HG02938 (cell line): ENCODE measurements around the gene YJU2.
"Not testable (repeated sequence)": the region's sequence is repeated elsewhere in the genome, so short reads cannot be mapped to it uniquely, and the experiment has no call there.

Source experiments
- ATAC-seq: cut with Tn5 transposase; IDR thresholded peaks from one replicate; pipeline ENCODE4 v1.9.1; 2021; ENCODE audit warnings: mild to moderate bottlenecking, moderate library complexity; ENCODE audit not compliant: unreplicated experiment

Gene YJU2

GRCh38 chr19:4227771-4228170 lies 19.1 kb upstream of the YJU2 start:
- no peak for ATAC-seq

- ATAC-seq: no peak
Observed at GRCh38 chr19:4228765-4229178, 18.1 kb upstream of the YJU2 start.

- ATAC-seq: no peak
Observed at GRCh38 chr19:4229179-4229931, 17.5 kb upstream of the YJU2 start, which contains the start of gene EBI3. EBI3 (plus strand) TSS chr19:4229523; CDS start chr19:4229551, 28 bp downstream.

GRCh38 chr19:4230237-4230636 lies 16.6 kb upstream of the YJU2 start:
- not testable (repeated sequence) for ATAC-seq

- not testable (repeated sequence) for ATAC-seq
Observed at GRCh38 chr19:4231521-4231920, 15.4 kb upstream of the YJU2 start.

GRCh38 chr19:4232139-4232538 lies 14.7 kb upstream of the YJU2 start:
- ATAC-seq: not testable (repeated sequence)

GRCh38 chr19:4232614-4233281 lies 14.1 kb upstream of the YJU2 start:
- ATAC-seq: no peak

- no peak for ATAC-seq
Observed at GRCh38 chr19:4233282-4233853, 13.5 kb upstream of the YJU2 start.

GRCh38 chr19:4234142-4234861 lies 12.6 kb upstream of the YJU2 start:
- ATAC-seq: no peak

GRCh38 chr19:4234862-4235201 lies 12.0 kb upstream of the YJU2 start:
- no peak for ATAC-seq

- not testable (repeated sequence) for ATAC-seq
Observed at GRCh38 chr19:4237510-4237909, 9.4 kb upstream of the YJU2 start.

GRCh38 chr19:4238831-4239230 lies 8.0 kb upstream of the YJU2 start:
- ATAC-seq: no peak

GRCh38 chr19:4241824-4242430 lies 5.0 kb upstream of the YJU2 start:
- no peak for ATAC-seq

- ATAC-seq: not testable (repeated sequence)
Observed at GRCh38 chr19:4245938-4246337, 942 bp upstream of the YJU2 start.

GRCh38 chr19:4256563-4256962 lies 9.7 kb downstream of the YJU2 start:
- ATAC-seq: no peak

GRCh38 chr19:4257025-4257424 lies 10.1 kb downstream of the YJU2 start:
- ATAC-seq: no peak

GRCh38 chr19:4258181-4258580 lies 11.3 kb downstream of the YJU2 start:
- ATAC-seq: no peak

GRCh38 chr19:4260613-4261191 lies 13.8 kb downstream of the YJU2 start:
- no peak for ATAC-seq

- ATAC-seq: no peak
Observed at GRCh38 chr19:4264812-4265211, 17.9 kb downstream of the YJU2 start.

- no peak for ATAC-seq
Observed at GRCh38 chr19:4266253-4267000, 19.5 kb downstream of the YJU2 start.
